HG03565 (cell line): ENCODE data around the gene MYH14.

Experiments
- ATAC-seq: cut with Tn5 transposase; IDR thresholded peaks from one replicate; pipeline ENCODE4 v1.9.1; 2021; ENCODE audit warnings: mild to moderate bottlenecking, moderate library complexity; ENCODE audit not compliant: unreplicated experiment

The MYH14 gene

DNA sequence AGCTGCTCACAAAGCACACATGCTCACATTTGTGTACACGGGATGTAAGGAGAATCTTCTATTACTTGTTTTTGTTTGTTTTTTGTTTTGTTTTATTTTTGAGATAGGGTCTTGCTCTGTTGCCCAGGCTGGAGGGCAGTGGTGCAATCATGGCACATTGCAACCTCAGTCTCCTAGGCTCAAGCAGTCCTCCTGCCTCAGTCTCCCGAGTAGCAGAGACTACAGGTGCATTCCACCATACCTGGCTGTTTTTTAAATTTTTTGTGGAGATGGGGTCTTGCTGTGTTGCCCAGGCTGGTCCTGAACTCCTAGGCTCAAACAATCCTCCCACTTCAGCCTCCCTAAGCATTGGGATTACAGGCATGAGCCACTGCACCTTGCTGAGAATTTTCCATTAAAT is 83.9 kb downstream of the MYH14 start:
- ATAC-seq: no peak

DNA sequence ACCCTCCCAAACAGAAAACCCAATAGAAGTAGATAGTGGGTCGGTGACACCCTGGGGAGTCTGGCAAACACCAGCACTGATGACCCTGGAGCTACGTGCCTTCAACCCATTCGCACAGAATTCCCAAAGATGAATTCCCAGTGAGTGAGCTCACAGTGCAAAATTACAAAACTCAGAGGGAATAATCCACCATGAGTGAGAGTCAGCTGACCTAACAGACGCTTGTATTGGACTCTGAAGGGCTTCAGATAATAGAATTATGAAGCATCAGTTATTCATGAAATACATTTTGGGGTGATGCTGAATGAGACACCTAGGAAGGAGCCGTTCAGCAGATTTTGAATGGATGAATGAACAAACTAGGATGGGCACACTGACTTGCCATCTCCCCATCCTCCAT is 85.5 kb downstream of the MYH14 start:
- ATAC-seq: no peak

DNA sequence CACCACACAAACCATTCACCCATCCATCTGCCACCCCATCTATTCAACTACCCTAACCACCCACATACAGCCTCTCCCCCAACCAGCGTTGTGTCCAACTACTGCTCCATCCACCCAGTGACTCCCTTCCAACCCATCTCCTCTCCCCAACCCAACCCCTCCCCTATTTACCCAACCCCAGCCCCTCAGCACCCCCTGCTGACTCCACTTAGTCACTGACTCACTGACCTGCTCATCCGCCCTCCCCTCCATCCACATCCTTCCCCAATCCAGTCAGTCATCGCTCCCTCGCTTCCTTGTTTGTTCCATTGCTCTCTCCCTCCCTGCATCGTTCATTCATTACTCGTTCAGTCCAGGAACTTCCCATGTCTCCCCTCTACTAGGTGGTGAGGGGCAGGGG is 86.6 kb downstream of the MYH14 start:
- no peak for ATAC-seq

DNA sequence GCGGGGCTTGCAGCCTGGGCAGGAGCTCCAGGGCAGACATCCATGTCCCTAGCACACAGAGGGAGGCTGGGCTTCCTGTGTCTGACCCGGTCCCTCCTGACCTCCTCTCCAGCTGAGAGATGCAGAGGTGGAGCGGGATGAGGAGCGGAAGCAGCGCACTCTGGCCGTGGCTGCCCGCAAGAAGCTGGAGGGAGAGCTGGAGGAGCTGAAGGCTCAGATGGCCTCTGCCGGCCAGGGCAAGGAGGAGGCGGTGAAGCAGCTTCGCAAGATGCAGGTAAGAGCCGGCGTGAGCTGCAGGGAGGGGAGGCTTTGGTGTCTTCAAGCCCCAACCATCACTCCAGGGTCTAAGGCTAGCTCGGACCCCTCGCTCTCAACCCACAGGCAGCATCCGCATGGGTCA is 87.4 kb downstream of the MYH14 start:
- ATAC-seq: no peak

DNA sequence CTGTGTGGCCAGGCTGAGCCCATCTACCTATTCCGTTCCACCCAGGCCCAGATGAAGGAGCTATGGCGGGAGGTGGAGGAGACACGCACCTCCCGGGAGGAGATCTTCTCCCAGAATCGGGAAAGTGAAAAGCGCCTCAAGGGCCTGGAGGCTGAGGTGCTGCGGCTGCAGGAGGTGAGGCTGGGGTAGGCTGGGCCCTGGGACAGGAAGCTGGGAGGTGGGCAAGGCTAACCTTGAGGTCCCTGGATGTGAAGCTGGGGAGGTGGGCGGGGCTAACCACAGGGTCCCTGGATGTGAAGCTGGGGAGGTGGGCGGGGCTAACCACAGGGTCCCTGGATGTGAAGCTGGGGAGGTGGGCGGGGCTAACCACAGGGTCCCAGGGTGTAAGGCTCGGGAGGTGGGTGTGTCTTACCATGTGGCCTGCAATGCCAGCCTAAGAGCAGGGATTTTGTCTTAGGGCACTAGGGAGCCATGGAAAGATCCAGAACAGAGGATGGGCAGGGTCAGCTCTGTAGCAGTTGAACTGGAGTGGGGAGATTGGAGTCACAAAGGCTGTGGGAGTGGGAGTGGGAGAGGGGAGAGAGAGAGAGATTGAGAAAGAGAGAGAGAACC is 88.9 kb downstream of the MYH14 start:
- ATAC-seq: no peak

DNA sequence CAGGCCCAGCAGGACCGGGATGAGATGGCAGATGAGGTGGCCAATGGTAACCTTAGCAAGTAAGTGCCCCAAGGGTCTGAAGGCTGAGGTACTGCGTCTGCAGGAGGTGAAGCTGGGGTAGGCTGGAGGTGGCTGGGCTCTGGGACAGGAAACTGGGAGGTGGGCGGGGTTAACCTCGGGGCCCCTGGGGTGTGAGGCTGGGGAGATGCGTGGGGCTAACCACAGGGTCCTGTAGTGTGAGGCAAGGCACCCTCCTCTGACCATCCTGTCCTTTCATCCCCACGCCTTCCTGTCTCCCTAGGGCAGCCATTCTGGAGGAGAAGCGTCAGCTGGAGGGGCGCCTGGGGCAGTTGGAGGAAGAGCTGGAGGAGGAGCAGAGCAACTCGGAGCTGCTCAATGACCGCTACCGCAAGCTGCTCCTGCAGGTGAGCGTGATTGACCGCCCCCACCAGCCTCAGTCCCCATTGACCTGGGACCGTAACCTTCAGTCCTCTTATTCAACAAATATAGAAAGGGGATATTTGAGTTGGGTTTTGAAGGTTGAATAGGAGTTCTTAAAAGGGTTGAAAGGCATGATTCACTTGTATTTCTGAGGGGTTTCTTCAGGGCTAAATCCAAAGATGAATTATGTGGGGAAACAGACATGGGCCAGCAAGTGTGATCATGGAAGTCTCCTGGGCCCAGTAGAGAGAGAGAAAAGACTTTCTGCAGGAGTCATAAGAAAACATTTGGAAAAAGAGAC is 90.0 kb downstream of the MYH14 start:
- no peak for ATAC-seq

DNA sequence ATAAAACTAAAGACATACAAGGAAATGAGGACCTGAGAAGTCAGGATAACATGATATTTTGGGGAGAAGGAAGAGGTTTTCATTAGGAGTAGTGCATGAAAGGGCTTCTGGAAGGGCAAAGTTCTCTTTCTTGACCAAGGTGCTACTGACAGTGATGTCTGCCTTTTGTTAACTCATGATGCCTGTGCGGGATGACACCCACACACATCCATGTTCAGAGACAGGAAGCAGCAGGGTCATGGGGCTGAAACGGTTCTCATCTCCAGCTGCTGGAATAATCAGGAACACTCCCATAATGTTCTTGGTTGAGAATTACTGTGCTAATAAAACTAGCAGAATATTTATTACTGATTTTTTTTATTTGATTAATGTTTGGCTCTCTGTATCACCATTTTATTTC is 96.6 kb downstream of the MYH14 start:
- ATAC-seq: no peak

DNA sequence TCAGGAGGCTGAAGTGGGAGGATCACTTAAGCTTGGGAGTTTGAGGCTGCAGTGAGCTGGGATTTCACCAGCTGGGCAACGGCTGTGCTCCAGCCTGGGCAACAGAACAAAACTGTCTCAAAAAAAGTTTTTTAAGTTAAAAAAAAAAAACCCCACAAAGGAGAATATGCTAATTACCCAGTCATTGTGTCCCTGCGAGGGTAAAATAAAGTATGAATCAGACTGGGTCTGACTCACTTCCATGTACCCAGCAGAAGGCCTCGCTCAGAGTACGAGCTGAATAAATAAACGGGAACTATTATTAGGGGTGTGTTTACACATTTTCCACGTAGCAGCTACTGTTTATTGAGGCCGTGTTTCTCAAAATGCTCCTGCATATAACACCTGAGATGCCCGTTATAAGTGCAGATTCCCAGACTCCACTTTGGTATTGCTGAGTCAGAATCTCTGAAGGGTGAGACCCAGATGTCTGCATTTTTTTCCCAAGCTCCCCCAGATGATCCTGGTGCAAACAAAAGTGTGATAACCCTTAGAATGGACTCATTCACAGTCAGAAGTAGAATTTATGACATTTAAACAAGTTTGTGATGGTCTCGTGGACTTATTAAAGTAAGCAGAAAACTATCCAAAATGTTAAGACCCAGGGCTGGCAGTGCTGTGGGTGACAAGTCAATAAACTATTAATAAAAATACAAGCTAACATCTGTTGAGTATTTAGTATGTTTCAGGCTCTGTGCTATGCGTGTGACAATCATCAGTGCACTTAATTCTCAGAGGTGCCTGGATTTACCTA is 97.6 kb downstream of the MYH14 start:
- no peak for ATAC-seq

DNA sequence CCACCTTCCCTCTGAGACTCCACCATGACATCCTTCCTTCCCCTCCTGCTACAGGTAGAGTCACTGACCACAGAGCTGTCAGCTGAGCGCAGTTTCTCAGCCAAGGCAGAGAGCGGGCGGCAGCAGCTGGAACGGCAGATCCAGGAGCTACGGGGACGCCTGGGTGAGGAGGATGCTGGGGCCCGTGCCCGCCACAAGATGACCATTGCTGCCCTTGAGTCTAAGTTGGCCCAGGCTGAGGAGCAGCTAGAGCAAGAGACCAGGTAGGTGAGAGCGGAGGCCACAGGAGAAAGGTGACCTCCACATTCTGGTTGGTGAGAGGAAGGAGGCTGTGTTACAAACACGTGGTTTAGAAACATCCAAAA is 98.2 kb downstream of the MYH14 start:
- ATAC-seq: no peak

DNA sequence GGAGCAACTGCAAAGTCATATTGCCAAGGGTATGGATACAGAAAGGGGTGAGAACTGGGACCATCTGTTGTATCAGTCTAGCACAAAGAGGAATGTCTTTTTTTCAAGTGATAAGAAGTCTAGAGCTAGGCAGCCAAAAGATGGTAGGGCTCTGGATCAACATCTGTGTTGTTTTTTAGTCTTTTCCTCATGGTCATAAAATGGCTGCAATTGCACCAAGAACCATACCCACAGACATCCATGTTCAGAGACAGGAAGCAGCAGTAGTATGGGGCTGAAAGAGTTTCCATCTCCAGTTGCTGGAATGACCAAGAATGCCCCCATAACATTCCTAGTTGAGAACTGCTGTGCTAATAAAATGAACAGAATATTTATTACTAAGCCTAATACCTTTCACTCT is 100.1 kb downstream of the MYH14 start:
- no peak for ATAC-seq

DNA sequence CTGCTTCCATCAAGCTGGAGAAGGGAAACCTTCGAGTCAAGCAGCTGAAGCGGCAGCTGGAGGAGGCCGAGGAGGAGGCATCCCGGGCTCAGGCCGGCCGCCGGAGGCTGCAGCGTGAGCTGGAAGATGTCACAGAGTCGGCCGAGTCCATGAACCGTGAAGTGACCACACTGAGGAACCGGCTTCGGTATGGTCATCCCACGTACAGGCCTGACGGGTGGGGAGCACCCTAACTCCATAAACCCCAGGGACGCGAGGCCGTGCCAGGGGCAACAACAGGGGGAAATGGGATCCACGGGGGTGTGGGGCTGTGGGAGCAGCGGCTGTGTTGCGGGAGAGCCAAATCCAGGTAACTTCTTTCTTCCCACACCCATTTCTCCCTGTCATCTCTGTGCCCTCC is 105.6 kb downstream of the MYH14 start:
- no peak for ATAC-seq

DNA sequence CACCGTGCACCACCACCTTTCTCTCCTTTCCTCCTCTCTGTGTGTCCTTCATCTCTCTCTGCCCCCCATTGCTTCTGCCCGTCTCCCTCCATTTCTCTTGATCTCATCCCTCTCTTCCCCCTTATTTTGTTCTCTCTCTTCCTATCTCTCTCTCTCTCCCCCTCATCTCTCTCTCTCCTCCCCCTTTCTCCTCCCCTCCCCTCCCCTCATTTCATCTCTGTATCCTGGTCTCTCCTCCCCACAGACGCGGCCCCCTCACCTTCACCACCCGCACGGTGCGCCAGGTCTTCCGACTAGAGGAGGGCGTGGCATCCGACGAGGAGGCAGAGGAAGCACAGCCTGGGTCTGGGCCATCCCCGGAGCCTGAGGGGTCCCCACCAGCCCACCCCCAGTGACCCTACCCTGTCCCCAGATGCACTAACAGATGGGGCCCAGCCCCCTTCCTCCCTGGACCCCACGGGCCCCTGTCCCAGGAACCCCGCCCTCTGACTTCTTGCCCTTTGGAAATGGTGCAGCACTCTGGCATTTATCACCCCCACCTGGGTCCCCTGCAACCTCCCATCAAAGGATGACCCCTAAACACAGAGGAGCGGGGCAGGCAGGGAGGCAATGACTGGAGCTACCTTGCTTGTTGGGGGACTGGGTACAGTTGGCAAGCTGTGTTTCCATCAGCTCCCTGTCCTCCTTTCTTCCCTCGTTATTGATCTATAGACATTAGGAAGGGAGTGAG is 106.1 kb downstream of the MYH14 start:
- no peak for ATAC-seq

DNA sequence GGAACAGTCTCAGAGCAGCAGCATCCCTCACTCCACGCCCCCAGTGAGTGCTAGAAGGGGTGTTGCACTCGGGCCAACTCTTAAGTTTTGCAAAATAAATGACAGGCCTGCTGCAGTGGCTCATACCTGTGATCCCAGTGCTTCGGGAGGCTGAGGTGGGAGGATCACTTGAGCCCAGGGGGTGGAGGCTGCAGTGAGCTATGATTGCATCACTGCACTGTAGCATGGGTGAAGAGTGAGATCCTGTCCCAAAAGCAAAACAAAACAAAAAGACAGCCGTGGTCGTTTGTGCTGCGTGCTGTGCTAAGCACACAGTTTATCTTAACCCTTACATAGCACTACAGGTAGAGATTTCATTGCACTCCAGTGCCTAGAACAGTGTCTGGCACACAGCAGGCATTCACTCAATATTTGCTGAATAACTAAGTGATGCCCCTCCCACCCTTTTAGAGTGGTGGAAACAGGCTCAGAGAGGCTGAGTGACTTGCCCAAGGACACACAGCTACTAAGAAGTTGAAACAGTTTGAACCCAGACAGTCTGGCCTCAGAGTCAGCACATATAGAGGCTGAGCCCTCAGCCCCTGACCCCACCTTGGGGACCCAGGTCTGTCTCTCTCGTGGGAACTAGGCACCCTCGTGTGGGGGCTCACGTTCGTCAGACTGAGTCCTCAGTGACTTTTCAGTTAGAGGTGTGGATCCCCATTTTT is 107.5 kb downstream of the MYH14 start:
- no peak for ATAC-seq

DNA sequence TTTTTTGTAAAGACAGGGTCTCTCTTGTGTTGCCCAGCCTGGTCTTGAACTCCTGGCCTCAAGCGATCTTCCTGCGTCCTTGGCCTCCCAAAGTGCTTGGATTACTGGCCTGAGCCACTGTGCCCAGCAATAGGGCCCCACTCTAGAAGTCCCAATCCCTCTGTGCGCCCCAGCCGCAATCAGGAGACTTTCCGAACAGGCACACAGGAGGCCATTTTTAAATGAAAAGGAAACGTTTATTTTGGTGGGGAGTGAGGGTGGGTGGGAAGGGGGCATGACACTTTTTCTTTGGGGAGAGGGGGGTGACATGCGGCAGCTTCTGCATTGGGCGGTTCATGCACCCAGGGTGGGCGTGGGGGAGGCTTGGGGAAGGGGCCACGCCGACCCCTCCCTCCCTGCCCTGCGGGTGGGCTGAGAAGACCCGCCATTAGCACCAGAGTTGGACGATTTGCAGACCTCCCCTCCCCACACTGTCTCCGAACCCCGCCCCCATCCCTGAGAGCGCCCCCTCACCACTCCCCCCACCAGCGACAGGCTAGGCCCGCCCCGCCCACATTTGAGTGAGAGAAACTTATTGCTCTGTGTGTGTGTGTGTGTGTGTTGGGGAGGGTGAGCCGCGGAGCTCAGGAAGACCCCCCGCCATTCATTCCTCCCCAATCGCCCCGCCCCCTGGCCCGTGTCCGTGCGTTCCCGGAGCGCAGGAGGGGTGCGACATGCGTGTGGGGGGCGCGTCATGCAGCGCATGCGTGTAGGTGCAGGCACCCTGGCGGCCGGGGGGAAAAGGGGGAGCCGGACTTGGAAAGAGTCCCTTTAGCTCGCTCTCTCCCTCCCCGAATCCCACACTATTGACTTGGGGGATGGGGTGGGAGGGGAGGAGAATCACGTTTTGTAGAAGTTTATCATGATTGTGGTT is 108.6 kb downstream of the MYH14 start:
- no peak for ATAC-seq

DNA sequence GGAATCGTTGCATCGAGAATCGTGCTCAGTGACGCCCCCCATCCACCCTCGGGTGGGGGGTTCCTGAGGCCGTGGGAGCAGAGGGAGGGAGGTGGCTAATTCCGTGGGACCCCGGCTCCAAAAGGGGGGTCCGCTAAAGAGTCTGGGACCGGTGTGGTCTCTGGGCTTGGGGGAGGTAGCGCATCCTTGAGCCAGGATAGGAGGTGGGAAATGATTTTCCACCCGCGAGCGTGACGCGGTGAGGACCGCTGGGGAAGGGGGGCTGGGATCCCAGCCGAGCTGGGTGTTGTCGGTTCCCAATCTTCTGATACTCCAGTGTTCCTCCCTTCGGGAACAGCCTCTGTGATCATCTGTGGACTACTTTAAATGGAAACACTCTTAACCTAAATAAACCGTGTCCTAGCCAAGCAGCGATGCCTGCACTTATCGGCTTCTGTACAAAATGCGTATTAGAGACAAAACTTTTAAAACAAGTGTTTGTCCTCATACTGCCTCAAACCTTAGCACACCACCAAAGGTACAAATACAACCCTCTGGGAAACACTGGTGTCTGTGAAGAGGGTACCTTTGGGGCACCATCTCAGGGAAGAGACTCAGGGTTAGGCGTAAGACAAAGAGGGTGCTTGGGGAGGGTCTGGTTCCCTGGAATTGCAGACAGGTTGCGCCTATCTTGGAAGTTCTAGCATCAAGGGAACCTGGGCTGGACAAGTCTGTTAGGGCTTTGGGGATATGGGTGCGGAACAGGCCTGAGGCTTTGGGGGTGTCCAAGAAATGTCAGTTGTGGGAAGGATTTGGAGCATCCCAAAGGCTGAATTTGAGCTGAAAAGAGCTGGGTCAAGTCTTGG is 109.8 kb downstream of the MYH14 start:
- ATAC-seq: no peak

DNA sequence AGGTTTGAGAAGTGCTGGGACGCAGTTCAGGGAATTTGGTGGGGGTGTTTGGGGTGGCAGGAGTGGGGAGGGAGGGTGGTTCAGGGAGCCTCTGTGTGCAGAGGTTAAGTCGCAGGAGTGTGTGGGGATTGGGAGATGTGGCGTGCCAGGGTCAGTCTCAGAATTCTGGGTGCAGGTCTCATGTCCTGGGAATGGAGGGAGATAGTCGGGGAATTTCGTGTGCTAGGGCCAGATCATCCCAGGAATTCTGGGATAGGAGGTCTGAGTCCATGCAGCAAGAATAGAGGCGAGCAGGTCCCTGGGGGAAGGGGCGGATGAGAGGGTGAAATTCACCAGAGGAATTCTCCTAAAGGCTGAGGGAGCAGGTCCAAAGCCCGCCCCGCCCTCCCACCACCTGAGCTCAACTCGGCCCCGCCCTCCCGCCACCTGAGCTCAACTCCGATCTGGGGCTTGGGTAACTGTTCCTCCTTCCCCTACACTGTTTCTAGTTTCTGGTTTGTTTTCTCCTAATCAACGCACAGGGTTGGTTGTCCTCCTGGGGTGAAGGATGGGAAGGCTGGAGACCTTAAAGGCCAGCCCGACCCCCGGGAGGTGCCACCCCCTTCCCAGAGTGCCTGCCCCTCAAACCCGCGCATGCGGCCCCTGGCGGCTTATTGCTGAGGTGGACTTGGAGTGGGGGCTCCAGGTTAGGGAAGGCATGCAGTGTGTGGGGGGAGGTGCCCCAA is 110.6 kb downstream of the MYH14 start:
- ATAC-seq: no peak

DNA sequence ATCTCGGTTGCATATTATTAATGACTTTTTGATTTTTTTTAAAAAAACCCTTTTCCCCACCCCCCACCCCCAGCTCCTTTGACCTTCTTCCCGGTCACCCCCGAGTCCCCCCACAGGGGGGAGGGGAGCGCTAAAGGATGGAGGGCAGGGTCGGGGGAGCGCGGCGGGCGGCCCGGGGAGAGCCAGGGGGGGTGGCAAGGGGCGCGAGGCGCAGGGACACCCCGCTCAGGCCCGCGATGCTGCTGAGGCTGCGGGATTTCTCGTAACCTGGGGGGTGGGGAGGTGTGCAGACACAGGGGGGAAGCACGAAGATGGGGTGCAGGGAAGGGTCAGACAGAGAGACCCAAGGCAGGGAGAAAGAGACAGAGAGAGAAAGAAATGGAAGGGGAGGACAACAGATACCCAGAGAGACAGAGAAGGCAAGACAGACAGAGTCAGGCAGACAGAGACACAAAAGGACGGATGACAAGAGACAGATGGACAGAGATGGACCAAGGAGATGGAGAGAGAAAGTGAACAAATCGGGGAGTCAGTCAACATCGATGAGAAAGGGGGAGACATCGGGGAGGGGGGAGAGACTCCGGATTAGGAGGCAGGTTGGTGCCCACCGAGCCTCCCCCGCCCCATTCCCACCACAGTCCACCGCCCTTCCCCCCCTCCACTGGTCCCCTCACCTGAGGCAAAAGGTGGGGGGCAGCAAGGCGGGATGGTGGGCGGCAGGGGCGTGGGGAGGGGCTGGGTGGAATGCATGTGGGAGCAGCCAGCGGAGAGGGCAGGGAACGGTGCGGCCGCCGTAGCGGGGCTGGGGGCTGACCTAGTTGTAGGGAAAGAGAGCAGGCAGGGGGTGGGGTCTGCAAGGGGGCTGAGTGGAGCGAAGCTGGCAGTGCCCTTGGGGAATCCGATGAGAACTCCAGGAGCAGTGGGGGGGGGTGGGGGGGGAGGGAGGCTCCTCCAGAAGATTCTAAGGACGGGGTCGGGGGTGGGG is 111.6 kb downstream of the MYH14 start:
- no peak for ATAC-seq
